OCI-LY1 (cell line): ENCODE measurements around the gene KCNF1.

Experiments used
- EZH2 ChIP-seq: fragments of 200-600 bp; sonication (generic), shearing (Covaris generic); IDR thresholded peaks from 2 replicates; pipeline ENCODE4 v1.8.0; 2017; ENCODE audit warnings: borderline replicate concordance, mixed run types, mild to moderate bottlenecking, antibody characterized with exemption, low read length, moderate library complexity, mixed read lengths
- TF ChIP-seq, protein P1 (sequence below): fragments of 200-600 bp; sonication (generic), shearing (Covaris generic); IDR thresholded peaks from 2 replicates; pipeline ENCODE4 v1.5.1; 2017; ENCODE audit warnings: mild to moderate bottlenecking, antibody characterized with exemption, low read length, moderate library complexity, mixed read lengths

DNA sequence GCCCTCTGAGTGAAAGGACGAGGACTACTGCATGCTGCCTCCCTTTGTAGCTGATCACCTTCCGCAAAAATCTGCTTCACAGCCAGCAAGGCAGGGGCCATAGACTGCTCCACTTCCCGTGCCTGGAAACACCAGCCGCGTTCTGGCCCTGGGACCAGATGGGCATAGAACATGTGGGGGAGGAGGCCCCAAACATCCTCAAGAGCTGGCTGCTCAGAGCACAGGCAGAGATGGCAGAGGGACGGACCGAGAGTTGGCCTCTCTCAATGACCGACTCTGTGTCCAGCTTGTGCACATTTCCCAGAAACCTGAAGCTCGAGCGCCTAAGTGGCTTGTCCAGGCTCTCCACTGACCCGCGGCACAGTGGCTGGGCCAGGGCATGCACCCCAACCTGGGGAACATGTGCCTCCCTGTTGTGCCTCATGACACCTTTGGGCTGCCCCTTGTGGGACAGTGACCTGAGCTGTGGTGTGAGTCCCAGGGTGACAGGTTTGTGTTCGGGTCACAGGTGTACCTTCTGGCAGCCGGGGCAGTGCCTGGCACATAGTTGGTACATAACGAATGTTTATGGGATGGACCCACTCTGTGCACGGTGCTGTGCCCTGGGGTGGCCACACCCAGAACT, 9.1 kb downstream of the KCNF1 start:
- TF ChIP-seq, protein P1, sequence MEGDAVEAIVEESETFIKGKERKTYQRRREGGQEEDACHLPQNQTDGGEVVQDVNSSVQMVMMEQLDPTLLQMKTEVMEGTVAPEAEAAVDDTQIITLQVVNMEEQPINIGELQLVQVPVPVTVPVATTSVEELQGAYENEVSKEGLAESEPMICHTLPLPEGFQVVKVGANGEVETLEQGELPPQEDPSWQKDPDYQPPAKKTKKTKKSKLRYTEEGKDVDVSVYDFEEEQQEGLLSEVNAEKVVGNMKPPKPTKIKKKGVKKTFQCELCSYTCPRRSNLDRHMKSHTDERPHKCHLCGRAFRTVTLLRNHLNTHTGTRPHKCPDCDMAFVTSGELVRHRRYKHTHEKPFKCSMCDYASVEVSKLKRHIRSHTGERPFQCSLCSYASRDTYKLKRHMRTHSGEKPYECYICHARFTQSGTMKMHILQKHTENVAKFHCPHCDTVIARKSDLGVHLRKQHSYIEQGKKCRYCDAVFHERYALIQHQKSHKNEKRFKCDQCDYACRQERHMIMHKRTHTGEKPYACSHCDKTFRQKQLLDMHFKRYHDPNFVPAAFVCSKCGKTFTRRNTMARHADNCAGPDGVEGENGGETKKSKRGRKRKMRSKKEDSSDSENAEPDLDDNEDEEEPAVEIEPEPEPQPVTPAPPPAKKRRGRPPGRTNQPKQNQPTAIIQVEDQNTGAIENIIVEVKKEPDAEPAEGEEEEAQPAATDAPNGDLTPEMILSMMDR: no peak
- no peak for TF ChIP-seq EZH2
